Measurements from ENCODE around the gene ECHDC1.

DNA sequence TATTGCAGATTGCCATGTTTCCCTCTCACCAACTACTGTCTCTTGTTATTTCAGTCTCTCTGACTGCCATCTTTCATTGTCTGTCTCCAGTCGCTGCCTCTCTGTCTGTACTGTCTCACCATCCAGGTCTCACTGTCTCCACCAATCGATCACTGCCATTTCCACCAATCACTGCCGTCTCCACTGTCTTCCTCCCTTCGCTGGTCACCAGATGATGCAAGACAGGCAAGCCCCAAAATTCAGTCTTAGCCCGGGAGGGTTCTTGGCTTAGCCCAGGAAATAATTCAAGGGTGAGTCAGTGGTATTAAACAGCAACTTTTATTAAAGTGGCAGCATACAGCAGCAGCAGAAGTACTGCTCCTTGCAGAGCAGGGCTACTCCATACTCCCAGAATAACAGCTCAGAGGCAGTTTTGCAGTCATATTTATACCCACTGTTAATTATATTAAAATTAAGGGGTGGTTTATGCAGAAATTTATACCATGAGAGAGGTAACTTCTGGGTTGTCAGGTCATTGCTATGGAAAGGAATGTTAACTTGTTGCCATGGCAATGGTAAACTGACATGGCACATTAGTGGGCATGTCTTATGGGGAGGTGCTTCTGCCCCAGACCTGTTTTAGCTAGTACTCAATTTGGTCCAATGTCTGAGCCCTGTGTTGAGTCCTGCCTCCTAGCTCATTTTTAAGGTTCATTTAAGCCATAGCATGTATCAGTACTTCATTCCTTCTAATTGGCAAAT, 23.0 kb upstream of the ECHDC1 start:
- TF ChIP-seq POLR2A (IDR thresholded peaks at IDR 0.05), result no peak
- TF ChIP-seq, protein P1, sequence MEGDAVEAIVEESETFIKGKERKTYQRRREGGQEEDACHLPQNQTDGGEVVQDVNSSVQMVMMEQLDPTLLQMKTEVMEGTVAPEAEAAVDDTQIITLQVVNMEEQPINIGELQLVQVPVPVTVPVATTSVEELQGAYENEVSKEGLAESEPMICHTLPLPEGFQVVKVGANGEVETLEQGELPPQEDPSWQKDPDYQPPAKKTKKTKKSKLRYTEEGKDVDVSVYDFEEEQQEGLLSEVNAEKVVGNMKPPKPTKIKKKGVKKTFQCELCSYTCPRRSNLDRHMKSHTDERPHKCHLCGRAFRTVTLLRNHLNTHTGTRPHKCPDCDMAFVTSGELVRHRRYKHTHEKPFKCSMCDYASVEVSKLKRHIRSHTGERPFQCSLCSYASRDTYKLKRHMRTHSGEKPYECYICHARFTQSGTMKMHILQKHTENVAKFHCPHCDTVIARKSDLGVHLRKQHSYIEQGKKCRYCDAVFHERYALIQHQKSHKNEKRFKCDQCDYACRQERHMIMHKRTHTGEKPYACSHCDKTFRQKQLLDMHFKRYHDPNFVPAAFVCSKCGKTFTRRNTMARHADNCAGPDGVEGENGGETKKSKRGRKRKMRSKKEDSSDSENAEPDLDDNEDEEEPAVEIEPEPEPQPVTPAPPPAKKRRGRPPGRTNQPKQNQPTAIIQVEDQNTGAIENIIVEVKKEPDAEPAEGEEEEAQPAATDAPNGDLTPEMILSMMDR (IDR thresholded peaks at IDR 0.05), result no peak
